Tibial nerve (tissue), 4 donors: Measurements from ENCODE around the gene KRT26. TPM values are rescaled to one million over a fixed set of nuclear protein-coding genes. Genes with fewer than 3 reads are reported as not detected.
"Not testable (repeated sequence)": the region's sequence is repeated elsewhere in the genome, so short reads cannot be mapped to it uniquely, and the experiment has no call there.

Experiments
- DNase-seq, 2 donors: peaks; one replicate each; pipeline ENCODE4 v3.0.0-alpha.2; 2019; ENCODE audit warnings: low spot score in 2 of 2
- H3K27ac ChIP-seq, 4 donors: fragments of 200-600 bp; sonication (generic) in 3 of 4; one replicate each; pipeline ENCODE4 v1.5.1; 2017 to 2019; ENCODE audit warnings: mild to moderate bottlenecking in 1 of 4
- H3K27me3 ChIP-seq, 2 donors: fragments of 200-600 bp; sonication (generic) in 1 of 2; one replicate each; pipeline versions ENCODE4 v1.5.1 to v1.6.0; 2017 to 2019
- H3K36me3 ChIP-seq, 3 donors: fragments of 200-600 bp; sonication (generic); one replicate each; pipeline ENCODE4 v1.5.1; 2018 to 2019
- H3K4me1 ChIP-seq, 4 donors: fragments of 200-600 bp; sonication (generic) in 3 of 4; one replicate each; pipeline ENCODE4 v1.5.1; 2017 to 2019
- H3K4me3 ChIP-seq, 4 donors: fragments of 200-600 bp; sonication (generic) in 3 of 4; one replicate each; pipeline ENCODE4 v1.5.1; 2017 to 2019; ENCODE audit warnings: mild to moderate bottlenecking in 1 of 4, moderate library complexity in 1 of 4
- H3K9me3 ChIP-seq, 4 donors: fragments of 200-600 bp; sonication (generic) in 3 of 4; one replicate each; pipeline ENCODE4 v1.5.1; 2017 to 2019
- EP300 ChIP-seq, 2 donors: sonication (generic); formaldehyde crosslinking; IDR thresholded peaks; one replicate each; pipeline ENCODE4 v1.6.1; 2017; ENCODE audit warnings: antibody characterized with exemption in 2 of 2, mild to moderate bottlenecking in 1 of 2
- POLR2A ChIP-seq, 2 donors: fragments of 450-650 bp; IDR thresholded peaks; one replicate each; pipeline ENCODE4 v1.6.1; 2017; ENCODE audit warnings: antibody characterized with exemption in 2 of 2, mild to moderate bottlenecking in 2 of 2, moderate library complexity in 2 of 2
- WGBS, 2 donors: methylation state at CpG; one replicate each; pipeline ENCODE4 v1.1.5; 2018; 5-methylcytosine and 5-hydroxymethylcytosine counted together
- total RNA-seq, 4 donors: library from RNA; depleted of rRNA; stranded (reverse); fragments of >200 nt; gene quantifications; one replicate each; pipeline ENCODE4 v1.1.0, GENCODE V29; 2016
- TF ChIP-seq, protein P1 (sequence below), 5 experiments: fragments of 200-600 bp in 3 of 5; fragments of 450-650 bp in 2 of 5; sonication (generic) in 3 of 5; IDR thresholded peaks; one replicate each; pipeline ENCODE4 v1.5.1; 2016 to 2019; ENCODE audit warnings: antibody characterized with exemption in 5 of 5, mild to moderate bottlenecking in 3 of 5, moderate library complexity in 2 of 5

Gene KRT26
- total RNA-seq, 4 donors from 2014 or later: not detected

DNA sequence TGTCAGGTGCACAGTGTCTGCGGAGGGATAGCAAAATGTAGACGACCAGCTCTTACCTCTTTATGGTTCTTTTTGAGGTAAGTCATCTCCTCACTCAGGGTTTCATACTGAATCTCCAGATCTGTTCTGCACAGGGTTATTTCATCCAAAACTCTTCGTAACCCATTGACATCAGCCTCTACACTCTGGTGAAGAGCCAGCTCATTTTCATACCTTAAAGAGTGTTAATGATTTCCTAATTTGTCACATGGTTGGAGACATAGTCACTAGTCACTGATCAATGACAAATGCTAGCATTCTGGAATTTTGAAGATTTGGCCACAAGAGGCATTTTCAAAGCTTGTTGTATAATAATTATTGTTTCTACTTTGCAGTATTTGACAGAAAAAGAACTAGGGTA, 18.2 kb downstream of the KRT26 start:
- WGBS, 2 donors: 90 to 93% methylated on average over 3 of the region's 3 CpGs
- H3K9me3 ChIP-seq: peaks cover 0 to 3% (median 0%) of the 10 kb centered on the region in 4 donors
- H3K36me3 ChIP-seq: no peaks in the 10 kb centered on the region
- TF ChIP-seq POLR2A (IDR thresholded peaks at IDR 0.05) (no peak), EP300 (IDR thresholded peaks at IDR 0.05) (no peak)
- TF ChIP-seq, protein P1, sequence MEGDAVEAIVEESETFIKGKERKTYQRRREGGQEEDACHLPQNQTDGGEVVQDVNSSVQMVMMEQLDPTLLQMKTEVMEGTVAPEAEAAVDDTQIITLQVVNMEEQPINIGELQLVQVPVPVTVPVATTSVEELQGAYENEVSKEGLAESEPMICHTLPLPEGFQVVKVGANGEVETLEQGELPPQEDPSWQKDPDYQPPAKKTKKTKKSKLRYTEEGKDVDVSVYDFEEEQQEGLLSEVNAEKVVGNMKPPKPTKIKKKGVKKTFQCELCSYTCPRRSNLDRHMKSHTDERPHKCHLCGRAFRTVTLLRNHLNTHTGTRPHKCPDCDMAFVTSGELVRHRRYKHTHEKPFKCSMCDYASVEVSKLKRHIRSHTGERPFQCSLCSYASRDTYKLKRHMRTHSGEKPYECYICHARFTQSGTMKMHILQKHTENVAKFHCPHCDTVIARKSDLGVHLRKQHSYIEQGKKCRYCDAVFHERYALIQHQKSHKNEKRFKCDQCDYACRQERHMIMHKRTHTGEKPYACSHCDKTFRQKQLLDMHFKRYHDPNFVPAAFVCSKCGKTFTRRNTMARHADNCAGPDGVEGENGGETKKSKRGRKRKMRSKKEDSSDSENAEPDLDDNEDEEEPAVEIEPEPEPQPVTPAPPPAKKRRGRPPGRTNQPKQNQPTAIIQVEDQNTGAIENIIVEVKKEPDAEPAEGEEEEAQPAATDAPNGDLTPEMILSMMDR (IDR thresholded peaks at IDR 0.05): no peak
- H3K27ac ChIP-seq: no peak overlapping the region
- H3K4me1 ChIP-seq: no peaks in the 10 kb centered on the region
- H3K27me3 ChIP-seq: peaks cover 0 to 6% of the 10 kb centered on the region in 2 donors
- H3K4me3 ChIP-seq: no peak overlapping the region
- no peak for DNase-seq

DNA sequence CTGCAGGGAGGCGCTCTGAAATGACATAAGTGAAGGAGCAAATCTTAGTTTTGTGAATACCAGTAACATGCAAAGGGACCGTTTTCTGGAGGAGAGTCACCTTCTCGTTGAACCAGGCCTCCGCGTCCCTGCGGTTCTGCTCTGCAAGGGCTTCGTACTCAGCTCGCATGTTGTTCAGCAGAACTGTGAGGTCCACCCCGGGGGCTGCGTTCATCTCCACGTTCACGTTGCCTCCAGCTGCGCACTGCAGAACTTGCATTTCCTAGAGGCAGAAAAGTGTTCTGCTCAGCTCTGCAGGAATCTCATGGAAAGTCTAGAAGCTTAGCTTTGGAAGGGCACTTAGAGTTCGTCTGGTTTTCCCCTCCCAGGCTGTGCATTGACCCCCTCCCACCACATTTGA, 20.9 kb downstream of the KRT26 start:
- H3K27ac ChIP-seq: no peak overlapping the region
- no peaks in the 10 kb centered on the region for H3K4me1 ChIP-seq
- no peaks in the 10 kb centered on the region for H3K9me3 ChIP-seq
- no peaks in the 10 kb centered on the region for H3K36me3 ChIP-seq
- 79 to 86% methylated on average over 14 of the region's 14 CpGs for WGBS, 2 donors
- H3K27me3 ChIP-seq: peaks cover 0 to 6% of the 10 kb centered on the region in 2 donors
- no peak for DNase-seq
- TF ChIP-seq EP300 (IDR thresholded peaks at IDR 0.05) (no peak), POLR2A (IDR thresholded peaks at IDR 0.05) (no peak)
- TF ChIP-seq, protein P1 (IDR thresholded peaks at IDR 0.05): no peak
- H3K4me3 ChIP-seq: no peak overlapping the region

DNA sequence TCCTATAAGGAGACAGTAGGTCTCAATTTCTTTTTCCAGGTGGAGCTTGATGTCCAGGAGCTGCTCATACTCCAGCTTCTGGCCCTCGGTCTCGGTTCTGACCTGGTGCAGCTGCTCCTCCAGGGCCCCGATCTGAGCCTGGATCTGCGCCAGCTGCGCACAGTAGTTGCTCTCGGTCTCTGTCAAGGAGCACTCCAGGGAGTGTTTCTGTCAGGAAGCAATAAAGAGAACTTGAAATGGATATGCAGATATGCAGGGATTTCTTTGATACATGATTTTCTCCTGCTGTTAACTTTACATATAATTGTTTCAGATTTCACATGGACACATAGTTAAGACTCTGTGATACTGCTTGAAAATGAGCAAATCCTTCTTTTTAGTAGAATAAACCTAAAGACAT, 21.6 kb downstream of the KRT26 start:
- TF ChIP-seq POLR2A (IDR thresholded peaks at IDR 0.05) (no peak), EP300 (IDR thresholded peaks at IDR 0.05) (no peak)
- TF ChIP-seq, protein P1 (IDR thresholded peaks at IDR 0.05): no peak
- no peaks in the 10 kb centered on the region for H3K36me3 ChIP-seq
- no peaks in the 10 kb centered on the region for H3K4me1 ChIP-seq
- no peak for DNase-seq
- no peak overlapping the region for H3K27ac ChIP-seq
- H3K4me3 ChIP-seq: no peak overlapping the region
- 72 to 81% methylated on average over 6 of the region's 6 CpGs for WGBS, 2 donors
- no peaks in the 10 kb centered on the region for H3K9me3 ChIP-seq
- peaks cover 0 to 6% of the 10 kb centered on the region in 2 donors for H3K27me3 ChIP-seq

GRCh38 chr17:40748666-40749065, 23.3 kb downstream of the KRT26 start:
- not testable (repeated sequence) for DNase-seq, H3K27ac ChIP-seq, H3K4me1 ChIP-seq, H3K36me3 ChIP-seq, H3K27me3 ChIP-seq, H3K4me3 ChIP-seq, H3K9me3 ChIP-seq
- WGBS, 2 donors: 80 to 83% methylated on average over 1 of the region's 1 CpG

- Histone ChIP-seq H3K4me3 (no peak overlapping the region), H3K9me3 (peaks cover 0 to 14% (median 2%) of the 10 kb centered on the region in 4 donors), H3K4me1 (no peaks in the 10 kb centered on the region), H3K36me3 (no peaks in the 10 kb centered on the region), H3K27me3 (no peaks in the 10 kb centered on the region), H3K27ac (no peak overlapping the region)
- DNase-seq: no peak
- TF ChIP-seq, protein P1 (IDR thresholded peaks at IDR 0.05): no peak
- TF ChIP-seq POLR2A (IDR thresholded peaks at IDR 0.05) (no peak), EP300 (IDR thresholded peaks at IDR 0.05) (no peak)
- WGBS, 2 donors: 57 to 62% methylated on average over 4 of the region's 4 CpGs
These were observed 33.4 kb downstream of the KRT26 start for GRCh38 chr17:40738553-40738952.

DNA sequence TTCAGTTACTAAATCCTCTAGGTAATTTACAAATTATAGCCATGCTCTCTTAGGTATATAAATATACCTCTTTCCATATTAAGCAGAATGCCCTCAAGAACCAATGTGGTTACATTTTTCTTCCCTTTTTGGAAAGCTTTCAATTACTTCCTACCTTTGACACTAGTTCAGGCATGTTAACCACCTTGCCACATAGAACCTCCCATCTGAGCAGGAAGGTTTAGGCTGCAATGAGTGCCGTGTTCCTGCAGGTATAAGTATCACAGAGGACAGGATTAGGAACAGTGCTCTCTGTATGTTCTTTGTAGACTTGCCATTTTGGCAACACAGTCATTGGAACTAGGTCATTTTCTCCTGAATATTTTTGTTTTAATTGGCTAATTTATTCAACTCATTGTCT, 37.0 kb downstream of the KRT26 start:
- H3K4me3 ChIP-seq: no peak overlapping the region
- no peaks in the 10 kb centered on the region for H3K27me3 ChIP-seq
- H3K4me1 ChIP-seq: no peaks in the 10 kb centered on the region
- no peak for DNase-seq
- no peaks in the 10 kb centered on the region for H3K9me3 ChIP-seq
- WGBS, 2 donors: 82 to 85% methylated on average over 1 of the region's 1 CpG
- H3K27ac ChIP-seq: no peak overlapping the region
- TF ChIP-seq EP300 (IDR thresholded peaks at IDR 0.05): no peak
- TF ChIP-seq, protein P1 (IDR thresholded peaks at IDR 0.05): no peak
- TF ChIP-seq POLR2A (IDR thresholded peaks at IDR 0.05): no peak
- H3K36me3 ChIP-seq: no peaks in the 10 kb centered on the region
